DMS153 treated with DMSO at 0.1 percent for 48 hours (cell line): ENCODE data around the gene MUC6.

Source experiments
- DNase-seq: peaks from one replicate; lab custom pipeline; 2025; ENCODE audit not compliant: unreplicated experiment; lab: John Stamatoyannopoulos, UW

MUC6 gene

GRCh38 chr11:1072116-1072820 is 35.8 kb upstream of the MUC6 start:
- no peak for DNase-seq

GRCh38 chr11:1071571-1072115 is 35.1 kb upstream of the MUC6 start:
- no peak for DNase-seq

- DNase-seq, result no peak
These were observed 34.3 kb upstream of the MUC6 start for GRCh38 chr11:1070594-1071462.

- no peak for DNase-seq
These were observed 33.2 kb upstream of the MUC6 start for GRCh38 chr11:1069740-1070139.

DNA sequence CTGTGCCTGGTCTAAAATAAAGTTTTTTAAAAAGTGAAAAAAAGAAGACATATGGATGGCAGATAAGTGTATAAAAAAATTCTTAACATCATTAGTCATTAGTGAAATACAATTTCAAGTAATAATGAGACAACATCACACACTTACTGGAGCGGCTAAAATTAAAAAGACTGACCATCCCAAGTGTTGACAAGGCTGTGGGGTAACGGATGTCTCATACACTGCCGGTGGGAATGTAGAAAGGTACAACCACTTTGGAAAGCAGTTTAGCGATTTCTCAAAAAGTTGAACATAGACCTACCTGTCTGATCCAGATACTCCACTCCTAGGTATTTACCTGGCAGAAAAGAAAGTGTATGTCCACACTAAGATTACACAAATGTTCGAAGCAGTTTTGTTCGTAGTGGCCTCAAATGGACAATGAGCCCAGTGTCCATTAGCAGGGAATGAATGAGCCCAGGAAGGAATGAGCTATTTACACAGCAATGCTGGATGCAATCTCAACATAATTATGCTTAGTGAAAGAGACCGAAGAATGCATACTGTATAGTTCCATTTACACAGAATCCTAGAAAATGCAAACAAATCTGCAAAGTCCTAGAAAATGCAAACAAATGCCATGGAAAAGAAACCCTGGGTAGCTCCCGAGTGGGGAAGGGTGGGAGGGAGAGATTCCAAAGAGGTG is 31.4 kb upstream of the MUC6 start:
- no peak for DNase-seq

GRCh38 chr11:1064167-1064566 is 27.6 kb upstream of the MUC6 start:
- no peak for DNase-seq

- DNase-seq, result no peak
These were observed 25.7 kb upstream of the MUC6 start for GRCh38 chr11:1062075-1062820.

- DNase-seq, result no peak
These were observed 24.5 kb upstream of the MUC6 start for GRCh38 chr11:1060852-1061616.

- DNase-seq, result no peak
These were observed 23.9 kb upstream of the MUC6 start for GRCh38 chr11:1060410-1060809.

DNA sequence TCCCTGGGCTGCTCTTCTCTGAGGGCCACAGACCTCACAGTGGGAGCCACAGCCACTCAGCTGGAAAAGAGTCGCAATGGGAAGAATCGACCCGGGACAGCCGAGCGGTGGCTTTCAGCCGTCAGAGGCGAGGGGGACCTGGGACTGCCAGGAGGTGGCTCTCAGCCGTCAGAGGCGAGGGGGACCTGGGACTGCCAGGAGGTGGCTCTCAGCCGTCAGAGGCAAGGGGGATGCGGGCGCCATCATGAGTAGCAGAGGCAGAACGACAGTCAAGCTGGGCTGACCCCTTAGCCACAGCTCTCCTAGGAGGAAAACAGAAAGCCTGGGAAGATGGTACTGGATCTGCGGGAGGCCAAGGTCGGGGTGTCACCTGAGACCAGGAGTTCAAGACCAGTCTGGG is 23.2 kb upstream of the MUC6 start:
- no peak for DNase-seq

GRCh38 chr11:1057806-1058205 is 21.3 kb upstream of the MUC6 start:
- no peak for DNase-seq

DNA sequence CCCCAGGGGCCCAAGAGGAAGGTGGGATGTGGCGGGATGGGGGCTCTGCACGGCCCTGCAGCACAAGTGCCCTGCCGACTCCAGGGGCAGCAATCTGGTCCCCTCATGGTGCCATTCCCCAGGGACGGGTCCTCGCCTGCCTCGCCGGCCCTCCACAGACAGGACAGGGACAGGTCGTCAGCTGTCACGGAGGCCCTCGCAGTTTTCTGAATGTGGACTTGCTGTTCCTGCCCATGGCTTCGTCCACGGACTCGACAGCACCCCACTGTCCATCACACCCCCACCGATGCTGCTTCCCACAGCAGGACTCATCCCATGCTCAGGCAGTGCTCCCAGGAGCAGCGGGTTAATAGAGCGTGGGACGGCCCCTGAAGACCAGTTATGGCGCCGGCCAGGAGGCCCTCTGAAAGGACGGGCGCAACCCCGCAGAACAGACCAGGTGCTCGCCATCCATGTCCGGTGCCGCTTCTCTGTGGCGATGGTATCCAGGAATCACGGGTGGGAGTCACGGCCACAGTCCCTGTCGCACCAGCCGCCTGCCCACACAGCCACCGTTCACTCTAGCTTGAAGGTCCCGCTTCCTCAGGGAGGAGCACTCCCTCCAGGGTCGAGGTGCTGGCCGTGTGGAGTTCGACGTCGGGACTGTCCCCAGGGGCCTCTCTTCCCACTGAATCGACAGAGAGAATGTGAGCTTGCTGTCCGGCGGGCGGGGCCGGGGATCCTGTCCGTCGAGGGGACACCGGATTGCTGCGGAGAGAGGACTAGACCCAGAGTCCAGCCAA is 19.7 kb upstream of the MUC6 start:
- DNase-seq, result no peak

GRCh38 chr11:1055109-1055703 is 18.7 kb upstream of the MUC6 start:
- DNase-seq, result no peak

GRCh38 chr11:1054143-1055108 is 17.9 kb upstream of the MUC6 start:
- DNase-seq, result no peak

- no peak for DNase-seq
These were observed 16.8 kb upstream of the MUC6 start for GRCh38 chr11:1053121-1053901.

DNA sequence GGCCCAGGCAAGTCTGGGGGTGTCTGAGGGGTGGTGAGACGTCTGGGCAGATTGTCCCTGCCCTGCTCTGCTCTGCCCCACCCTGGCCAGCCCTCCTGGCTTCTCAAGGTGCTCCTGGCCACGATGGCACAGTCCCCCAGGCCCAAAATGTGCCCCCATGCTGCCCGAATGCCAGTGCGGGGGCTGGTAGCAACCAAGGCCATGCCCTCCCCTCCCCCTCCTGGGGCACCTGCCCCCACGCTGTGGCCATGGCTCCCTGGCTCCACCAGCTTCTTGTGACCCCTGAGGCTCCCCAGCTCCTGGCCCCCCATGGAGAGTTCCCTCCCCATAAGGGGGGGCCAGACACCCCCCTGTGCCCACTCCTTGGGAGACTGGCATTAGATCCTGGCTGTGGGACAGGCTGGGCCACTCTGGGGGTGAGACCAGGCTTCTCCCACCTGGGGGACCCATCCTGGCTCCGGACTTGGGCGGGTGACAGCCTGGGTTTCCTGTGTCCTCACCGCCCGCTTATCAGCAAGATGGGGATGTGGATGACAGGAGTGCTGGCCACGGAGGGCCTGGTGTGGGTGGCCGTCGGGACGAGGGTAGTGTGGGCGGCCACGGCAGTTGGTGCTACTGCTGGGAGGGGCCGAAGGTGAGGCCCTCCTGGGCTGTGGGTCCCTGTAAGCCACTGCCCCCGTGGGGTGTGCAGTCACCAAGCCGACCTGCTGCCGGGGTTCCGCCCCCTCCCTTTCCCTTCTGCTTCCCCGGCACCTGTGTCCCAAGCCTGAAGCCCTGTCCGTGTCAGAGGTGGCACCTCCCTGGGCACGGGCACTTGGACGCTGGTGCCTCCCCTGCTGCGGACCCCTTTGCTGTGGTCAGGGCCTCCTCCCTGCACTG is 15.9 kb upstream of the MUC6 start:
- no peak for DNase-seq
